AG04450 (cell line): ENCODE measurements around the gene SLAIN2. TPM values are rescaled to one million over a fixed set of nuclear protein-coding genes. Genes with fewer than 3 reads are reported as not detected.

Source experiments
- CTCF ChIA-PET: fragments of 300-600, 350-600 bp; formaldehyde crosslinking; extraction: SDS; loops from one replicate; lab custom pipeline; 2022; ENCODE audit warnings: antibody characterized with exemption, inconsistent platforms; lab: Charles Lee
- POLR2A ChIA-PET: fragments of 350-600 bp; formaldehyde crosslinking; extraction: SDS; loops from one replicate; lab custom pipeline; 2021; ENCODE audit warnings: antibody characterized with exemption, inconsistent platforms; lab: Yijun Ruan, JAX
- DNase-seq: peaks from one replicate; pipeline ENCODE4 v3.0.0-alpha.2; 2011; ENCODE audit warnings: low read depth, low spot score
- H3K27ac ChIP-seq: one replicate; pipeline ENCODE4 v1.5.1; 2012; ENCODE audit warnings: low read depth, low read length, control low read depth
- H3K27me3 ChIP-seq: one replicate; pipeline ENCODE4 v1.6.0; 2012; ENCODE audit warnings: low read length; ENCODE audit not compliant: control insufficient read depth, insufficient read depth
- H3K4me3 ChIP-seq: 2 replicates; pipeline ENCODE4 v1.5.1; 2011; ENCODE audit warnings: mild to moderate bottlenecking, low read depth, low read length, control low read depth
- H3K9me3 ChIP-seq: 2 replicates; pipeline ENCODE4 v1.5.1; 2012; ENCODE audit warnings: low read length; ENCODE audit not compliant: control insufficient read depth, insufficient read depth
- CTCF ChIP-seq: IDR thresholded peaks from 2 replicates; pipeline ENCODE4 v1.5.1; 2011; ENCODE audit warnings: low read depth, low read length, control low read depth, inconsistent platforms
- polyA plus RNA-seq: library from polyadenylated mRNA; depleted of rRNA; stranded (reverse); fragments of >200 nt; gene quantifications from 2 replicates; pipeline ENCODE4 v1.2.3, GENCODE V29; 2011

Gene SLAIN2
- polyA plus RNA-seq, 1 experiment, result 33.7 TPM

- Histone ChIP-seq H3K27ac (no peak overlapping the region), H3K4me3 (peak overlapping the region; percentile 76), H3K9me3 (no peaks in the 10 kb centered on the region), H3K27me3 (no peaks in the 10 kb centered on the region)
- ChIA-PET POLR2A (interaction anchor here (1.4 to 2.3 kb wide), 2 partner anchors 15 to 33 kb away, joined by 4 to 12 read pairs; no protein-coding TSS in a partner anchor), CTCF (no interaction called here)
- TF ChIP-seq CTCF, result no peak
- DNase-seq, result no peak
Measured at GRCh38 chr4:48343035-48343434, 1.7 kb downstream of the SLAIN2 start.

- no peak overlapping the region for H3K27ac ChIP-seq
- POLR2A ChIA-PET, result interaction anchor here (2.3 kb wide), 1 partner anchor 32 kb away, joined by 12 read pairs; no protein-coding TSS in a partner anchor
- H3K27me3 ChIP-seq, result no peaks in the 10 kb centered on the region
- H3K9me3 ChIP-seq, result no peaks in the 10 kb centered on the region
- no peak for DNase-seq
- no peak for TF ChIP-seq CTCF
- peak overlapping the region; percentile 76 for H3K4me3 ChIP-seq
- CTCF ChIA-PET, result no interaction called here
Measured at GRCh38 chr4:48343551-48343950, 2.2 kb downstream of the SLAIN2 start.

GRCh38 chr4:48345542-48345941 is 4.2 kb downstream of the SLAIN2 start:
- Histone ChIP-seq H3K27me3 (no peaks in the 10 kb centered on the region), H3K27ac (no peak overlapping the region), H3K4me3 (no peak overlapping the region), H3K9me3 (no peaks in the 10 kb centered on the region)
- TF ChIP-seq CTCF, result no peak
- ChIA-PET POLR2A (no interaction called here), CTCF (interaction anchor here (1.5 kb wide), 1 partner anchor 31 kb away, joined by 11 read pairs; no protein-coding TSS in a partner anchor)
- DNase-seq, result no peak

- CTCF ChIA-PET, result interaction anchor here (0.6 to 1.5 kb wide), 3 partner anchors 30 to 60 kb away, joined by 3 to 11 read pairs (median 5); no protein-coding TSS in a partner anchor
- Histone ChIP-seq H3K27ac (no peak overlapping the region), H3K4me3 (no peak overlapping the region), H3K27me3 (no peaks in the 10 kb centered on the region), H3K9me3 (no peaks in the 10 kb centered on the region)
- DNase-seq, result no peak
- TF ChIP-seq CTCF, result no peak
- POLR2A ChIA-PET, result interaction anchor here (0.6 kb wide), 1 partner anchor 55 kb away, joined by 11 read pairs; no protein-coding TSS in a partner anchor
Measured at GRCh38 chr4:48346594-48346993, 5.3 kb downstream of the SLAIN2 start.

GRCh38 chr4:48347282-48347921 is 6.1 kb downstream of the SLAIN2 start:
- no peaks in the 10 kb centered on the region for H3K9me3 ChIP-seq
- POLR2A ChIA-PET, result no interaction called here
- CTCF ChIA-PET, result interaction anchor here (1.2 kb wide), 1 partner anchor 40 kb away, joined by 3 read pairs; no protein-coding TSS in a partner anchor
- TF ChIP-seq CTCF, result no peak
- no peak overlapping the region for H3K4me3 ChIP-seq
- H3K27ac ChIP-seq, result no peak overlapping the region
- H3K27me3 ChIP-seq, result no peaks in the 10 kb centered on the region
- no peak for DNase-seq
